ENCODE results near the gene KRT83. TPM values are rescaled to one million over a fixed set of nuclear protein-coding genes. Genes with fewer than 3 reads are reported as not detected.

KRT83 gene
- total RNA-seq, 1 experiment from 2014 or later, result not detected

GRCh38 chr12:52342781-52343490 is 21.7 kb upstream of the KRT83 start:
- Histone ChIP-seq H3K4ac (ENCODE audit: low read depth, low read length) (no peak overlapping the region), H3K9ac (ENCODE audit: extremely low read depth, insufficient read length, low read length) (no peak overlapping the region), H3K27ac (ENCODE audit: insufficient read length, low read depth, low read length) (no peak overlapping the region), H3K27me3 (ENCODE audit: insufficient read depth, low read length) (no peaks in the 10 kb centered on the region), H3K23me2 (ENCODE audit: insufficient read length, low read depth, low read length, poor library complexity, severe bottlenecking) (no peaks in the 10 kb centered on the region), H3K9me3 (ENCODE audit: control insufficient read depth, low read depth, low read length) (no peaks in the 10 kb centered on the region), H2BK120ac (ENCODE audit: low read depth, low read length, poor library complexity, severe bottlenecking) (no peak overlapping the region), H3K18ac (ENCODE audit: insufficient read length, low read depth, low read length) (no peak overlapping the region), H3K23ac (ENCODE audit: insufficient read length, low read depth, low read length) (no peak overlapping the region), H3K4me2 (ENCODE audit: insufficient read depth, insufficient read length, low read length) (no peak overlapping the region), H2AFZ (ENCODE audit: low read length) (no peak overlapping the region), H2BK5ac (ENCODE audit: insufficient read length, low read length) (no peak overlapping the region), H4K8ac (replicated peaks; ENCODE audit: insufficient read length, low read depth, low read length) (no peak overlapping the region), H3K14ac (ENCODE audit: insufficient read depth, low read length) (no peak overlapping the region), H4K20me1 (ENCODE audit: control insufficient read depth, insufficient read depth, insufficient read length) (no peaks in the 10 kb centered on the region), H3K4me1 (ENCODE audit: insufficient read depth, low read length) (no peaks in the 10 kb centered on the region), H3K79me1 (ENCODE audit: insufficient read depth, low read depth, low read length, poor library complexity, severe bottlenecking) (no peaks in the 10 kb centered on the region), H3T11ph (ENCODE audit: low read length) (no peak overlapping the region), H3K79me2 (ENCODE audit: insufficient read depth, low read length) (no peaks in the 10 kb centered on the region), H4K91ac (ENCODE audit: insufficient read length, low read depth, low read length) (no peak overlapping the region), H2BK15ac (ENCODE audit: low read depth, low read length) (no peak overlapping the region), H3K56ac (ENCODE audit: insufficient read length, low read depth, low read length) (no peak overlapping the region), H4K5ac (ENCODE audit: insufficient read length, low read depth, low read length) (no peak overlapping the region), H2BK12ac (ENCODE audit: insufficient read length, low read depth, low read length) (no peak overlapping the region), H2AK5ac (ENCODE audit: insufficient read length, low read length) (no peak overlapping the region), H2BK20ac (ENCODE audit: low read depth, low read length, poor library complexity, severe bottlenecking) (no peak overlapping the region)
- no CpG with 5 or more reads among the region's 2 CpGs for WGBS (ENCODE audit: extremely low coverage, insufficient read length, low lambda C conversion rate)
- no peaks in the 10 kb centered on the region; a peak in 1 of 7 replicates for H3K36me3 Mint-ChIP-seq (ENCODE audit: insufficient read depth in 1 of 3, low read depth in 3 of 3)
- H3K4me1 Mint-ChIP-seq, result no peaks in the 10 kb centered on the region
- H3K9me3 Mint-ChIP-seq, result peaks cover 5 to 7% of the 10 kb centered on the region in 2 experiments; a peak in 2 of 5 replicates
- H3K27me3 Mint-ChIP-seq (ENCODE audit: low read depth), result peaks cover 11% of the 10 kb centered on the region
- TF ChIP-seq CTCF (conservative IDR thresholded peaks at IDR 0.05), result no peak
- no peak overlapping the region for H3K27ac Mint-ChIP-seq
- H3K4me3 Mint-ChIP-seq, result no peak overlapping the region
- no peak for DNase-seq
